ENCODE measurements around the gene ENPP1.

GRCh38 chr6:131846905-131847304 is 39.1 kb downstream of the ENPP1 start:
- TF ChIP-seq CTCF (IDR thresholded peaks at IDR 0.05; ENCODE audit: low read length) (no peak), EZH2 (IDR thresholded peaks at IDR 0.05; ENCODE audit: borderline replicate concordance, low read length) (no peak)

Measured in OCI-LY1 (cell line).